GM10847 (cell line): ENCODE results near the gene NEUROD2.

Experiments
- POLR2A ChIP-seq: IDR thresholded peaks from 2 replicates; pipeline ENCODE4 v1.6.1; 2011; ENCODE audit not compliant: insufficient read length; ENCODE audit errors: extremely low read depth

Gene NEUROD2

DNA sequence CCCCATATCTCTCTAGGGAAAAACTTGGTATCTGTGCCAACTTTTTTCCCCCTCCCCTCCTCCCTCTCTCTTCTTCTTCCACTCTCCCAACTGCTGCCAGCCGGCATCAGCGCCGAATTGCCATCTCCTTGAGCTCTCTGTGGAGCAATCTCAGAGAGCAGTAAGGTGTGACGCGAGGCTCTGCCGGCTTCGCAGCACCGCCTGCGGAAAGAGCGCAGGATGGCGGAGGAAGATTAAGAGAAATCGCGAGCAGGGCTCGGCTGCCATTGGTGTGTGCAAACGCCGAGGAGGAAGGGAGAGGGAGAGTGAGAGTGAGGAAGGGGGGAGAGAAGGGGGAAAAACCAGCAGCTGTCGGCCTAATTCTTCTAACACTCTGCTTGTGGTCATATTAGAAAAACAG is 44.2 kb downstream of the NEUROD2 start:
- TF ChIP-seq POLR2A, result no peak

DNA sequence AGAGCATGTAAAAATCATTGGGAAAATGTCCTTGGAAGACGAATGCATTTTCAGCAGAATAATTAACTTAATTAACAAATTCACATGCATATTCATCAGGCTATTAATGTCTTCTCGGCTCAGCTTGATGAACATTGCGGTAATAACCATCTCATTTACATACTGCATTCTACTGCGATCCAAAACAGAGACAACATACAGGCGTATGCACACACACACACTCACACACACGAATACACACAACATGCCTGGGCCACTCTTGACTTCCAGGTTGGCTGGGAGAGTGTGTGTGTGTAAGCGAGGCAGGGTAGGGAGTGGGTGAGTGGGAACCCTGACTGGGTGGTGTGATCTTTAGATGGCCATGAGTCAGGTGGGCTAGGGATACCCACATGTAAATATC is 44.7 kb downstream of the NEUROD2 start:
- TF ChIP-seq POLR2A, result no peak

GRCh38 chr17:39562395-39562794 is 45.3 kb downstream of the NEUROD2 start:
- no peak for TF ChIP-seq POLR2A

GRCh38 chr17:39556423-39556822 is 51.3 kb downstream of the NEUROD2 start:
- TF ChIP-seq POLR2A, result no peak

GRCh38 chr17:39555368-39555767 is 52.4 kb downstream of the NEUROD2 start:
- no peak for TF ChIP-seq POLR2A
